ENCODE results near the gene GAR1.

GAR1 gene

DNA sequence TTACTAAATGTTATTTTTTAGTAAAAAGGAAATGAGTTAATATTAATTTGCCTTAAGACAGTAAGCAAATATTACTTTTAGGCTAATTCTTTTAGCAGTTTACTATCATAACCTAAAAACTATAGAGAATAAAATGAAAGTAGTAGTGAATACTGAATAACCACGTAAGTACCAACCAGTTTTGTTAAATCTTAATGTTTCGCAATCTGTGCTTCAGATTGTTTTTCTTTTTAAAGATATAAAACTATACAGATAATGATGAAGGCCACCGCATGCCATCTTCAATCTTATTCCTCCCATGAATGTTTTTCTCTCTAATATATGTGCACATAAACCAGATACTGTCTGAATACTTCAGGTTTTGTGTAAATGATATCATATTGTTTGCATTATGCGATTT is 18.2 kb downstream of the GAR1 start:
- TF ChIP-seq, protein P1, sequence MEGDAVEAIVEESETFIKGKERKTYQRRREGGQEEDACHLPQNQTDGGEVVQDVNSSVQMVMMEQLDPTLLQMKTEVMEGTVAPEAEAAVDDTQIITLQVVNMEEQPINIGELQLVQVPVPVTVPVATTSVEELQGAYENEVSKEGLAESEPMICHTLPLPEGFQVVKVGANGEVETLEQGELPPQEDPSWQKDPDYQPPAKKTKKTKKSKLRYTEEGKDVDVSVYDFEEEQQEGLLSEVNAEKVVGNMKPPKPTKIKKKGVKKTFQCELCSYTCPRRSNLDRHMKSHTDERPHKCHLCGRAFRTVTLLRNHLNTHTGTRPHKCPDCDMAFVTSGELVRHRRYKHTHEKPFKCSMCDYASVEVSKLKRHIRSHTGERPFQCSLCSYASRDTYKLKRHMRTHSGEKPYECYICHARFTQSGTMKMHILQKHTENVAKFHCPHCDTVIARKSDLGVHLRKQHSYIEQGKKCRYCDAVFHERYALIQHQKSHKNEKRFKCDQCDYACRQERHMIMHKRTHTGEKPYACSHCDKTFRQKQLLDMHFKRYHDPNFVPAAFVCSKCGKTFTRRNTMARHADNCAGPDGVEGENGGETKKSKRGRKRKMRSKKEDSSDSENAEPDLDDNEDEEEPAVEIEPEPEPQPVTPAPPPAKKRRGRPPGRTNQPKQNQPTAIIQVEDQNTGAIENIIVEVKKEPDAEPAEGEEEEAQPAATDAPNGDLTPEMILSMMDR (IDR thresholded peaks at IDR 0.05; ENCODE audit: poor library complexity, severe bottlenecking) = no peak
- Histone ChIP-seq H3K27me3 (ENCODE audit: insufficient read depth, poor library complexity, severe bottlenecking) (no peaks in the 10 kb centered on the region), H3K27ac (ENCODE audit: poor library complexity, severe bottlenecking) (no peak overlapping the region), H3K4me3 (ENCODE audit: severe bottlenecking) (no peak overlapping the region), H3K36me3 (ENCODE audit: low read depth) (no peaks in the 10 kb centered on the region), H3K9me3 (ENCODE audit: severe bottlenecking) (no peaks in the 10 kb centered on the region), H3K4me1 (ENCODE audit: insufficient read depth, poor library complexity, severe bottlenecking) (no peaks in the 10 kb centered on the region)
- ATAC-seq (ENCODE audit: low read depth) (no peak), DNase-seq (ENCODE audit: low spot score) (no peak)

DNA sequence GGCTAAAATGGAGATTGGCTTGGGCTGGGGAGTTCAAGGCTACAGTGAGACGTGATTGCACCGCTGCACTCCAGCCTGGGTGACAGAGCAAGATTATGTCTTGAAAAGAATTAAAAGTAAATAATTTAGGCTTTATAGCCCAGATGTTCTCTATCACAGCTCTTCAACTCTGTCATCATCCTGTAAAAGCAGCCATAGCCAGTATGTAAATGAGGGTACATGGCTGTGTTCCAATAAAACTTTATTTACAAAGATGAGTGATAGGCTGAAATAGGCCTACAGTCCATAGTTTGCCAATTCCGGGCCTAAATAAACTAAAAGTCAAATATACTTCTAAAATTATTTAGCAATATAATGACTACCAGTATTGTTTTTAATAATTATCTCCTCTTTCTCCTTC is 21.4 kb downstream of the GAR1 start:
- no peak for ATAC-seq (ENCODE audit: low read depth)
- no peak for DNase-seq (ENCODE audit: low spot score)
- TF ChIP-seq, protein P1 (IDR thresholded peaks at IDR 0.05; ENCODE audit: poor library complexity, severe bottlenecking) = no peak
- no peaks in the 10 kb centered on the region for H3K36me3 ChIP-seq (ENCODE audit: low read depth)
- H3K4me3 ChIP-seq (ENCODE audit: severe bottlenecking) = no peak overlapping the region
- no peaks in the 10 kb centered on the region for H3K27me3 ChIP-seq (ENCODE audit: insufficient read depth, poor library complexity, severe bottlenecking)
- no peaks in the 10 kb centered on the region for H3K4me1 ChIP-seq (ENCODE audit: insufficient read depth, poor library complexity, severe bottlenecking)
- no peaks in the 10 kb centered on the region for H3K9me3 ChIP-seq (ENCODE audit: severe bottlenecking)
- no peak overlapping the region for H3K27ac ChIP-seq (ENCODE audit: poor library complexity, severe bottlenecking)

DNA sequence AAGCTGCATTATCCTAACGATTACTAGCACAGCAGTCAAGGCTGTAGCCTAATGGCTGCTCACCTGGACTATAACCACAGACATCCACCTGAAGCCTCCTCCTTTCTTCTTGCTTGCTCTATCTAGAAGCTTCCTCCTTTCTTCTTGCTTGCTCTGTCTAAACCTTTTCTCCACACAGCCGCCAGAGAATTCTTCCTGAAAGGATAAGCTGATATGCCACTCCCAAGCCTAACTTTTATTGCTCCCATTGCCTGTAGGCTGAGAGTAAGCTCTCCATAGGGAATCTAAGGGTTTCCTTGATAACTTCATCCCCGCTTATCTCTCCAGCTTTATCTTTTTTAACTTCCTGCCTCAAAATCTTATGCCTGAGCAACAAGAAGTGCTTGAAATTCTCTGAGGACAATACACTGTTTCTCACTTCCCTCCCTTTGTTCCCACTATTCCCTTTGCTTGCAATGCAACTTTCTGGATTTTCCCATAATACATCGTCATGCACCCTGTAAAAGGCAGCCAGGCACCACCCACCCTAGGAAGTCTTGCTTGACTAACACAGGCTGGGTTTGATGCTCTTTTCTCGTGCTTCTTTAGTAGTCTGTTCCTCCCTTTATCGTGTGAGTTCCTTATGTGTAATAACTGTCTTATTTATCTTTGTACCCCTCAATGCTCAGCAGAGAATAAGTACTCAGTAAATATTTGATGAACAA is 31.0 kb downstream of the GAR1 start:
- no peak overlapping the region for H3K4me3 ChIP-seq (ENCODE audit: severe bottlenecking)
- no peaks in the 10 kb centered on the region for H3K9me3 ChIP-seq (ENCODE audit: severe bottlenecking)
- ATAC-seq (ENCODE audit: low read depth) (no peak), DNase-seq (ENCODE audit: low spot score) (no peak)
- H3K36me3 ChIP-seq (ENCODE audit: low read depth) = no peaks in the 10 kb centered on the region
- no peak overlapping the region for H3K27ac ChIP-seq (ENCODE audit: poor library complexity, severe bottlenecking)
- TF ChIP-seq, protein P1 (IDR thresholded peaks at IDR 0.05; ENCODE audit: poor library complexity, severe bottlenecking) = no peak
- no peaks in the 10 kb centered on the region for H3K27me3 ChIP-seq (ENCODE audit: insufficient read depth, poor library complexity, severe bottlenecking)
- H3K4me1 ChIP-seq (ENCODE audit: insufficient read depth, poor library complexity, severe bottlenecking) = no peaks in the 10 kb centered on the region

DNA sequence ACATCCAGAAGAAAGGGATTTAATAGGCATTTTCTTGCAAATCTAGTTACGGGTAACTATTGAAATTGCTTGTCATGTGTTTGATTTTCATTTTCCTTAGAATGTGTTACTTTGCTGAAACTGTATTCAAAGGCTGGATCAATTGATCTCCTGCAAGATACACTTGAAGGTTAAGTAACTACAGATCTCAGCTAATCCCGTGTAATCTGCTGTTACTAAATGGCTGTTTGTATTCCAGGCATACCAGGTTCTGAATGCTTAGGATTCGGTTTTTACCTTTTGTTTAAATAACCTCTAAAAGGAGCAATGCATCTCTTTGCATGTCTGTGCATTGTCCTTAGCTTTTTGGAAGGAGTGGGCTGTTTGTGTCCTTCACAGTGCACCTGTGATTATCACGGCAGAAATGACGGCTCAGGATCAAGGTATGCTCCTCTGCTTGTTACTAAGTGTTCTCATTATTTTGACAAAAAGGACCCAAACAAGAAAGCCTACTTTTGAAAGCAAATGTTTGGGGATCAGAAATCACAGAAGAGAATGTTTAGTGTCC is 32.4 kb downstream of the GAR1 start, which contains the start of gene LRIT3:
Gene LRIT3 (plus strand): TSS at position 212 of the 547 bp plus-strand sequence. CDS start 95 bp downstream, at position 307.
- Histone ChIP-seq H3K36me3 (ENCODE audit: low read depth) (no peaks in the 10 kb centered on the region), H3K27ac (ENCODE audit: poor library complexity, severe bottlenecking) (no peak within 1 kb of the TSS), H3K9me3 (ENCODE audit: severe bottlenecking) (no peaks in the 10 kb centered on the region), H3K4me3 (ENCODE audit: severe bottlenecking) (no peak within 1 kb of the TSS), H3K4me1 (ENCODE audit: insufficient read depth, poor library complexity, severe bottlenecking) (no peaks in the 10 kb centered on the region), H3K27me3 (ENCODE audit: insufficient read depth, poor library complexity, severe bottlenecking) (no peaks in the 10 kb centered on the region)
- TF ChIP-seq, protein P1 (IDR thresholded peaks at IDR 0.05; ENCODE audit: poor library complexity, severe bottlenecking) = no peak
- ATAC-seq (ENCODE audit: low read depth) (no peak), DNase-seq (ENCODE audit: low spot score) (no peak)

DNA sequence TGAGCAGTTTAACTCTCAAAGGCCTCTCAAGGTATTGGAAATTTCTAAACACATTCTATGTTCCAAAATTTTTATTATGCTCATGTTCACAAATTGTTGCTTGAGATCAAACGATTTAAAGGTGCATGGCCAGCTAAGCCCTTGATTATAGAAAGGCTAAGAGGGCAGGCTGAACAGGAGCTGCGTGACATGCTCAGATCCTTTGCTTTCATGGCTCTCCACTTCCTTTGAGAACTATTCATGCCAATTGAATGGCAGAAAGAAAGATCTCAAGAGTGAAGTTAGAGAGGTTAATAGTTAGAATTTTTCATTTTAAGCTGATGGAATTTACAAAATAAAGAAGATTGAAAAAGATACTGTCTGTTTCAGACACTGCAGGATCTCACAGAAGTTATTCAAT is 32.9 kb downstream of the GAR1 start:
- H3K4me3 ChIP-seq (ENCODE audit: severe bottlenecking) = no peak overlapping the region
- ATAC-seq (ENCODE audit: low read depth) (no peak), DNase-seq (ENCODE audit: low spot score) (no peak)
- H3K27ac ChIP-seq (ENCODE audit: poor library complexity, severe bottlenecking) = no peak overlapping the region
- H3K36me3 ChIP-seq (ENCODE audit: low read depth) = no peaks in the 10 kb centered on the region
- TF ChIP-seq, protein P1 (IDR thresholded peaks at IDR 0.05; ENCODE audit: poor library complexity, severe bottlenecking) = no peak
- no peaks in the 10 kb centered on the region for H3K9me3 ChIP-seq (ENCODE audit: severe bottlenecking)
- H3K27me3 ChIP-seq (ENCODE audit: insufficient read depth, poor library complexity, severe bottlenecking) = no peaks in the 10 kb centered on the region
- no peaks in the 10 kb centered on the region for H3K4me1 ChIP-seq (ENCODE audit: insufficient read depth, poor library complexity, severe bottlenecking)
